GM23338 (cell line): ENCODE data around the gene PSMG4. TPM values are rescaled to one million over a fixed set of nuclear protein-coding genes. Genes with fewer than 3 reads are reported as not detected.

ENCODE experiments used
- ATAC-seq: fragments of 200-7000 bp; cut with Tn5 transposase; 3 replicates; pipeline ENCODE4 v1.9.1; 2020
- DNase-seq: peaks from one replicate; pipeline ENCODE4 v3.0.0-alpha.2; 2015; ENCODE audit warnings: low spot score
- H2AFZ ChIP-seq: fragments of 200-600 bp; sonication (generic); 2 replicates; pipeline ENCODE4 v1.8.0; 2016; ENCODE audit warnings: antibody characterized with exemption, mild to moderate bottlenecking, moderate library complexity
- H3F3A ChIP-seq: fragments of 200-600 bp; sonication (generic); replicated peaks from 2 replicates; pipeline ENCODE4 v1.8.0; 2017; ENCODE audit warnings: antibody characterized with exemption, mixed run types, low read depth
- H3K27ac ChIP-seq: fragments of 200-600 bp; sonication (generic); 2 replicates; pipeline ENCODE4 v1.6.1; 2016; ENCODE audit warnings: low read depth
- H3K27me3 ChIP-seq: fragments of 200-600 bp; sonication (generic); 2 replicates; pipeline ENCODE4 v1.8.0; 2016; ENCODE audit warnings: mild to moderate bottlenecking, mixed run types, moderate library complexity; ENCODE audit not compliant: insufficient read depth
- H3K36me3 ChIP-seq: fragments of 200-600 bp; sonication (generic); 2 replicates; pipeline ENCODE4 v1.8.0; 2016; ENCODE audit warnings: mild to moderate bottlenecking; ENCODE audit not compliant: insufficient read depth
- H3K4me1 ChIP-seq: fragments of 200-600 bp; sonication (generic); 2 replicates; pipeline ENCODE4 v1.8.0; 2016; ENCODE audit warnings: mild to moderate bottlenecking, moderate library complexity; ENCODE audit not compliant: insufficient read depth
- H3K4me2 ChIP-seq: fragments of 200-600 bp; sonication (generic); 2 replicates; pipeline ENCODE4 v1.7.1; 2017; ENCODE audit warnings: mixed run types
- H3K4me3 ChIP-seq: fragments of 200-600 bp; sonication (generic); 2 replicates; pipeline ENCODE4 v1.6.1; 2016; ENCODE audit warnings: mixed run types
- H3K79me2 ChIP-seq: fragments of 200-600 bp; sonication (generic); replicated peaks from 2 replicates; pipeline ENCODE4 v1.8.0; 2017; ENCODE audit warnings: mild to moderate bottlenecking; ENCODE audit not compliant: insufficient read depth
- H3K9me2 ChIP-seq: fragments of 200-600 bp; sonication (generic); 2 replicates; pipeline ENCODE4 v1.8.0; 2017; ENCODE audit not compliant: insufficient read depth
- H4K20me1 ChIP-seq: fragments of 200-600 bp; sonication (generic); replicated peaks from 2 replicates; pipeline ENCODE4 v1.8.0; 2017; ENCODE audit warnings: mild to moderate bottlenecking; ENCODE audit not compliant: insufficient read depth
- H3K27ac Mint-ChIP-seq: 2 replicates; pipeline ENCODE4 v1.8.0; 2020; ENCODE audit warnings: inconsistent platforms, mild to moderate bottlenecking, moderate library complexity, mixed read lengths
- H3K27me3 Mint-ChIP-seq: 3 replicates; pipeline ENCODE4 v1.8.0; 2022; ENCODE audit warnings: low read depth, mild to moderate bottlenecking, moderate library complexity, mixed read lengths, inconsistent platforms; ENCODE audit not compliant: insufficient read depth, poor library complexity
- H3K36me3 Mint-ChIP-seq: 3 replicates; pipeline ENCODE4 v1.8.0; 2021; ENCODE audit warnings: low read depth, mild to moderate bottlenecking, inconsistent platforms, moderate library complexity, mixed read lengths
- H3K4me1 Mint-ChIP-seq: 3 replicates; pipeline ENCODE4 v1.8.0; 2020; ENCODE audit warnings: mild to moderate bottlenecking, inconsistent platforms, mixed read lengths
- H3K4me3 Mint-ChIP-seq: 3 replicates; pipeline ENCODE4 v1.8.0; 2021; ENCODE audit warnings: moderate library complexity, mild to moderate bottlenecking, inconsistent platforms, mixed read lengths
- H3K9me3 Mint-ChIP-seq: 3 replicates; pipeline ENCODE4 v1.8.0; 2020; ENCODE audit warnings: moderate library complexity, mild to moderate bottlenecking, inconsistent platforms, mixed read lengths
- CREB1 ChIP-seq: fragments of 250-450 bp; sonication (Bioruptor Pico); IDR thresholded peaks from 2 replicates; pipeline ENCODE4 v1.5.0; 2020; ENCODE audit warnings: low read depth, mild to moderate bottlenecking, moderate library complexity
- EZH2 ChIP-seq: fragments of 200-600 bp; sonication (generic); IDR thresholded peaks from one replicate; pipeline ENCODE4 v1.8.0; 2017; ENCODE audit warnings: antibody characterized with exemption, mild to moderate bottlenecking, low read depth; ENCODE audit not compliant: unreplicated experiment
- EZH2phosphoT487 ChIP-seq: fragments of 200-600 bp; sonication (generic); IDR thresholded peaks from one replicate; pipeline ENCODE4 v1.8.1; 2018; ENCODE audit warnings: antibody characterized with exemption; ENCODE audit not compliant: unreplicated experiment
- JUNB ChIP-seq: IDR thresholded peaks from one replicate; pipeline ENCODE4 v1.6.1; 2016; ENCODE audit warnings: antibody characterized with exemption; ENCODE audit not compliant: unreplicated experiment
- NANOG ChIP-seq: IDR thresholded peaks from 2 replicates; pipeline ENCODE4 v1.6.1; 2016; ENCODE audit warnings: antibody characterized with exemption, borderline replicate concordance
- POLR2AphosphoS5 ChIP-seq: IDR thresholded peaks from 2 replicates; pipeline ENCODE4 v1.6.1; 2016; ENCODE audit warnings: antibody characterized with exemption, low read depth
- STAT1 ChIP-seq: IDR thresholded peaks from one replicate; pipeline ENCODE4 v1.6.1; 2016; ENCODE audit warnings: antibody characterized with exemption; ENCODE audit not compliant: unreplicated experiment
- ZNF114 ChIP-seq: fragments of 250-450 bp; sonication (Bioruptor Pico); IDR thresholded peaks from 2 replicates; pipeline ENCODE4 v1.5.0; 2020; ENCODE audit warnings: mild to moderate bottlenecking, moderate library complexity
- ZNF331 ChIP-seq: fragments of 250-450 bp; sonication (Bioruptor Pico); IDR thresholded peaks from 2 replicates; pipeline ENCODE4 v1.5.0; 2020; ENCODE audit warnings: low read depth, mild to moderate bottlenecking, moderate library complexity
- ZNF462 ChIP-seq: fragments of 250-450 bp; sonication (Bioruptor Pico); IDR thresholded peaks from 2 replicates; pipeline ENCODE4 v1.5.0; 2020; ENCODE audit warnings: mild to moderate bottlenecking, moderate library complexity
- polyA plus RNA-seq: library from polyadenylated mRNA; unstranded; fragments of >200 nt; fragmentation: Nextera tagmentation; extraction: Ambion mirVana; gene quantifications from 2 replicates; pipeline ENCODE4 v1.2.1, GENCODE V29; 2016
- total RNA-seq: library from RNA; depleted of rRNA; stranded (reverse); fragments of >200 nt; shearing (Covaris generic); gene quantifications from 2 replicates; pipeline ENCODE4 v1.2.3, GENCODE V29; 2014
- TF ChIP-seq, protein P1 (sequence below): IDR thresholded peaks from 2 replicates; pipeline ENCODE4 v1.6.1; 2016; ENCODE audit warnings: antibody characterized with exemption
- TF ChIP-seq, protein P2 (sequence below), 2 experiments: fragments of 200-600 bp in 1 of 2; sonication (generic) in 1 of 2; conservative IDR thresholded peaks; 2 replicates each; pipeline versions ENCODE4 v1.5.1 to v1.6.1; 2016 to 2017; ENCODE audit warnings: antibody characterized with exemption in 2 of 2, low read depth in 2 of 2, mild to moderate bottlenecking in 2 of 2, moderate library complexity in 1 of 2
- TF ChIP-seq, protein P3 (sequence below): IDR thresholded peaks from one replicate; pipeline ENCODE4 v1.6.1; 2018; ENCODE audit warnings: antibody characterized with exemption; ENCODE audit not compliant: unreplicated experiment

The PSMG4 gene
- total and polyA plus RNA-seq, 2 experiments from 2014 or later, result 37.2 to 168 TPM

DNA sequence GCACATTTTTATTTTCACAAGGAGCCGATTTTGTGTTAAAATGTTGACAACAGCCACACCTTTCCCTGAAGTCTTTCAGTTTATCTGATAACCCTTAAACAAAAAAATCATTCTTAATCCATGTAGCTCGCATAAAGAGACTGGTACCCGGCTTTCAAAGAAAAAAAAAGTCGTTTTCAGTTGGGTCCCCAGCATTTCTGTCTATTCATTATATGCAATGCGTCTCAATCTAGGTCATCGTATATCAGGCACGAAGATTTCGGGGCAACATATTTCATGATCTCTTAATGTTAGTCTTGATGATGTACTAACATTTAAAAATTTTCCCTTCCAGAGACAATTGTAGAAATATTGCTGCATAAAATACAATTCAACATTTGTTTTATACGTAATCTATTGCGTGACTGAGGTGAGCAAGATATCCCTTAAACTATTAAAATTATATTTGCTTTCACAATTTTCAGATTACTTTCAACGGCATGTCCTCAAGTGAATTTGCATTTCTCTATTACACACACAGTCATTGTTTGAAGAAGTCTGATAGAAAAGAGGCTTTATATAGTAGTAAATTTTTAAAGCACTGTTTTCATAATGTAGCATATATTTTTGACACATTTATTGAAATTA, 28.4 kb upstream of the PSMG4 start:
- H3K4me1 ChIP-seq, result peaks cover 53% of the 10 kb centered on the region
- peaks cover 34% of the 10 kb centered on the region for H3F3A ChIP-seq
- Mint-ChIP-seq H3K9me3 (no peaks in the 10 kb centered on the region; the same call in 2 of the 3 replicates), H3K36me3 (peaks cover 16% of the 10 kb centered on the region), H3K27ac (no peak overlapping the region), H3K4me3 (peak overlapping the region; percentile 91), H3K27me3 (peaks cover 46% of the 10 kb centered on the region), H3K4me1 (peaks cover 50% of the 10 kb centered on the region)
- H3K36me3 ChIP-seq, result no peaks in the 10 kb centered on the region
- no peak for ATAC-seq
- H2AFZ ChIP-seq, result no peak overlapping the region
- H3K4me2 ChIP-seq, result peak overlapping the region; percentile 96
- H3K27ac ChIP-seq, result no peak overlapping the region
- H3K9me2 ChIP-seq, result no peaks in the 10 kb centered on the region
- peaks cover 17% of the 10 kb centered on the region for H4K20me1 ChIP-seq
- peak overlapping the region; percentile 93 for H3K4me3 ChIP-seq
- peaks cover 24% of the 10 kb centered on the region for H3K79me2 ChIP-seq
- peaks cover 36% of the 10 kb centered on the region for H3K27me3 ChIP-seq
- DNase-seq, result no peak
- TF ChIP-seq ZNF462 (CRISPR knock-in tag), result no peak
- no peak for TF ChIP-seq POLR2AphosphoS5
- no peak for TF ChIP-seq ZNF331
- TF ChIP-seq STAT1, result no peak
- TF ChIP-seq EZH2phosphoT487, result no peak
- TF ChIP-seq EZH2, result no peak
- TF ChIP-seq JUNB, result no peak
- TF ChIP-seq NANOG, result no peak
- TF ChIP-seq, protein P1, sequence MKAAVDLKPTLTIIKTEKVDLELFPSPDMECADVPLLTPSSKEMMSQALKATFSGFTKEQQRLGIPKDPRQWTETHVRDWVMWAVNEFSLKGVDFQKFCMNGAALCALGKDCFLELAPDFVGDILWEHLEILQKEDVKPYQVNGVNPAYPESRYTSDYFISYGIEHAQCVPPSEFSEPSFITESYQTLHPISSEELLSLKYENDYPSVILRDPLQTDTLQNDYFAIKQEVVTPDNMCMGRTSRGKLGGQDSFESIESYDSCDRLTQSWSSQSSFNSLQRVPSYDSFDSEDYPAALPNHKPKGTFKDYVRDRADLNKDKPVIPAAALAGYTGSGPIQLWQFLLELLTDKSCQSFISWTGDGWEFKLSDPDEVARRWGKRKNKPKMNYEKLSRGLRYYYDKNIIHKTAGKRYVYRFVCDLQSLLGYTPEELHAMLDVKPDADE, result no peak
- TF ChIP-seq, protein P2, sequence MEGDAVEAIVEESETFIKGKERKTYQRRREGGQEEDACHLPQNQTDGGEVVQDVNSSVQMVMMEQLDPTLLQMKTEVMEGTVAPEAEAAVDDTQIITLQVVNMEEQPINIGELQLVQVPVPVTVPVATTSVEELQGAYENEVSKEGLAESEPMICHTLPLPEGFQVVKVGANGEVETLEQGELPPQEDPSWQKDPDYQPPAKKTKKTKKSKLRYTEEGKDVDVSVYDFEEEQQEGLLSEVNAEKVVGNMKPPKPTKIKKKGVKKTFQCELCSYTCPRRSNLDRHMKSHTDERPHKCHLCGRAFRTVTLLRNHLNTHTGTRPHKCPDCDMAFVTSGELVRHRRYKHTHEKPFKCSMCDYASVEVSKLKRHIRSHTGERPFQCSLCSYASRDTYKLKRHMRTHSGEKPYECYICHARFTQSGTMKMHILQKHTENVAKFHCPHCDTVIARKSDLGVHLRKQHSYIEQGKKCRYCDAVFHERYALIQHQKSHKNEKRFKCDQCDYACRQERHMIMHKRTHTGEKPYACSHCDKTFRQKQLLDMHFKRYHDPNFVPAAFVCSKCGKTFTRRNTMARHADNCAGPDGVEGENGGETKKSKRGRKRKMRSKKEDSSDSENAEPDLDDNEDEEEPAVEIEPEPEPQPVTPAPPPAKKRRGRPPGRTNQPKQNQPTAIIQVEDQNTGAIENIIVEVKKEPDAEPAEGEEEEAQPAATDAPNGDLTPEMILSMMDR (conservative IDR thresholded peaks at IDR 0.05; ENCODE audit: low read depth in 2 of 2), result no peak
- TF ChIP-seq CREB1, result no peak
- TF ChIP-seq, protein P3, sequence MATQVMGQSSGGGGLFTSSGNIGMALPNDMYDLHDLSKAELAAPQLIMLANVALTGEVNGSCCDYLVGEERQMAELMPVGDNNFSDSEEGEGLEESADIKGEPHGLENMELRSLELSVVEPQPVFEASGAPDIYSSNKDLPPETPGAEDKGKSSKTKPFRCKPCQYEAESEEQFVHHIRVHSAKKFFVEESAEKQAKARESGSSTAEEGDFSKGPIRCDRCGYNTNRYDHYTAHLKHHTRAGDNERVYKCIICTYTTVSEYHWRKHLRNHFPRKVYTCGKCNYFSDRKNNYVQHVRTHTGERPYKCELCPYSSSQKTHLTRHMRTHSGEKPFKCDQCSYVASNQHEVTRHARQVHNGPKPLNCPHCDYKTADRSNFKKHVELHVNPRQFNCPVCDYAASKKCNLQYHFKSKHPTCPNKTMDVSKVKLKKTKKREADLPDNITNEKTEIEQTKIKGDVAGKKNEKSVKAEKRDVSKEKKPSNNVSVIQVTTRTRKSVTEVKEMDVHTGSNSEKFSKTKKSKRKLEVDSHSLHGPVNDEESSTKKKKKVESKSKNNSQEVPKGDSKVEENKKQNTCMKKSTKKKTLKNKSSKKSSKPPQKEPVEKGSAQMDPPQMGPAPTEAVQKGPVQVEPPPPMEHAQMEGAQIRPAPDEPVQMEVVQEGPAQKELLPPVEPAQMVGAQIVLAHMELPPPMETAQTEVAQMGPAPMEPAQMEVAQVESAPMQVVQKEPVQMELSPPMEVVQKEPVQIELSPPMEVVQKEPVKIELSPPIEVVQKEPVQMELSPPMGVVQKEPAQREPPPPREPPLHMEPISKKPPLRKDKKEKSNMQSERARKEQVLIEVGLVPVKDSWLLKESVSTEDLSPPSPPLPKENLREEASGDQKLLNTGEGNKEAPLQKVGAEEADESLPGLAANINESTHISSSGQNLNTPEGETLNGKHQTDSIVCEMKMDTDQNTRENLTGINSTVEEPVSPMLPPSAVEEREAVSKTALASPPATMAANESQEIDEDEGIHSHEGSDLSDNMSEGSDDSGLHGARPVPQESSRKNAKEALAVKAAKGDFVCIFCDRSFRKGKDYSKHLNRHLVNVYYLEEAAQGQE, result no peak
- no peak for TF ChIP-seq ZNF114
